ENCODE results near the gene LCN12.

The LCN12 gene

DNA sequence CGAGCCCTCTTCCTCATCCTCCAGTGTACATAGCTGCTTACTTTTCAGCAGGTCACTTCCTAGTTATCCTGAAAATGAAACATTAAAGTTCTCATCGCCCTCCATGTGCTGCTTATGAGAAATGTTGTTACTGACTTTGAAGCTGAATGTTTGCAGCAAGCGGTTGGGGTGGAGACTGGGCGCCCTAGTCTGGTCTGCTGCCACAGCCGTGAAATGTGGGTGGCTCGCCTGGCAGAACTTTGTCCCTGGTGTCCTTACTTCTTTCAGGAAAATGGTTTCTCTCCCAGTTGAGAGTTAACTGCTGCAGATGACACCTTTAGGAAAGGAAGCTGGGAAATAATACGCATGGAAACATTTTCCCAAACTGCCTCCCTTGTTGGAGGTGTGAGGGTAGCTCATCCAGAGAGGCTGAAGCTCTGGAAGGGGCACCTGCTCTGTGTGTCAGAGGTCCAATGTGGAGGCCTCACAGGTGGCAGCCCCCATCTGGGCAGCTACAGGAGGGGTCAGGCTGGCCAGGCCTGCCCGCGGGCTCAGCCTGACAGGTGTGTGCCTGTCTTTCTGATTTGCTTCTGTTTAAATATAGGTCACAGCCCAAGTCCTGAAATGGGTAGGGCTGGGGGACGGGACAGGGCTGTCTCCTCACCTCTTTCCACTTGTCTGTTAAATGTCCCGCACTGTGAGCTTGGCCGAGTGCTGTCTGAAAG is 41.7 kb upstream of the LCN12 start:
- no peak overlapping the region for H3K27ac ChIP-seq
- no peak for TF ChIP-seq CTCF (IDR thresholded peaks at IDR 0.05; ENCODE audit: low read depth, low read length)
- H3K4me3 ChIP-seq (ENCODE audit: low read depth, low read length), result no peak overlapping the region
- DNase-seq, result no peak
- H3K9me3 ChIP-seq (ENCODE audit: severe bottlenecking), result no peaks in the 10 kb centered on the region
- peaks cover 74% of the 10 kb centered on the region for H3K36me3 ChIP-seq
- H3K27me3 ChIP-seq (ENCODE audit: insufficient read depth, low read depth, severe bottlenecking), result no peaks in the 10 kb centered on the region

DNA sequence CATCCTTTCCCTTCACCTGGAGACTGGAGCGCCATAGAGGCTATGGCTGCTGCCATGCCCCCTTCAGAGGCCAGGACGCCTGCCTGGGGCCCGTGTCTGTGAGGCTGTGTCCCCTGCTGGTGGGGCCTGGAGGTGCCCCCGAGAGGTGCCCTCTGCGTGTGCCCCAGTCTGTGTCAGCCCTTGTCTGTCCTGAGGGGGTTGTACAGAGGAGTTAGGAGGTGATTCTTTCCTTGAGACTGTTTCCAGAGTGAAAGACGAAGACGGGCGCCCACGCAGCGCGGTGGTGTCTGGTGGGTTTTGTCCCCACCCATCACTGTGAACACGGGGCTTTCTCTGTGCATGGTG is 41.2 kb upstream of the LCN12 start:
- no peaks in the 10 kb centered on the region for H3K9me3 ChIP-seq (ENCODE audit: severe bottlenecking)
- DNase-seq, result no peak
- H3K27ac ChIP-seq, result no peak overlapping the region
- peak; percentile 14; the same call in 1 of the 2 replicates for TF ChIP-seq CTCF (IDR thresholded peaks at IDR 0.05; ENCODE audit: low read depth, low read length)
- no peaks in the 10 kb centered on the region for H3K27me3 ChIP-seq (ENCODE audit: insufficient read depth, low read depth, severe bottlenecking)
- peaks cover 74% of the 10 kb centered on the region for H3K36me3 ChIP-seq
- H3K4me3 ChIP-seq (ENCODE audit: low read depth, low read length), result no peak overlapping the region

DNA sequence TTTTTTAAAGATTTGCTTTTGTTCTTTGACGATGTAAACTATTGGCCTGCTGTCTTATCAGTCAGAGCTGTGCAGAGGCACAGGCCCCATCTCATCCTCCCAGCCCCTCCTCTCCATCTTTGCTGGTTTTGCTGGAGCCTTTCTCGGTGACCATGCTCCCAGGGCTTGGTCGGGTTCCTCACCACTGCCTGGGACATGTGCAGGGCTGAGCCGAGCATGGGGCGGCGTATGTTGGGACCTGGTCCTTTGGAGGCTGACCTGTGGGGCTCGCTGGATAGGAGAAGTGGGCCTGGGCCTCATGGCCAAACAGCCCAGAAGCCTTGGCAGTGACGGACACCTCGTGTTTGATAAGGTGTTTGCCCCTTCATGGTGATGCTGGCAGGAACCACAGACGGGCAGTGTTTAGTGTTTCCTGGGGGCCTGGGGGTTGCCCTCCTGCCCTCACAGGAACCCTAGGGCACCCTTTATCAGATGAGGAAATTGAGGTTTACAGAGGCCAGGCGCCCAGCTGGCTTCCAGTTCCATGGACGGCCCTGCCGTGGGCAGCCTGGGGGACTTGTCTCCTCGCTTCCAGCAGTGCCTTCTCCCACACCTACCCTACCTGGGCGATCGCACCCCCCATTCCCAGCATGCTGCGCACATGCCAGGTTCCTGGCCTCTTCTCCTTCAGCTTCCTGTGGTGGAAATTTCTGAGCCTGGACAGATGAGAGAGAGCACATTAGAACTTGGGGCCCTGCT is 38.2 kb upstream of the LCN12 start:
- H3K4me3 ChIP-seq (ENCODE audit: low read depth, low read length), result no peak overlapping the region
- no peak for TF ChIP-seq CTCF (IDR thresholded peaks at IDR 0.05; ENCODE audit: low read depth, low read length)

DNA sequence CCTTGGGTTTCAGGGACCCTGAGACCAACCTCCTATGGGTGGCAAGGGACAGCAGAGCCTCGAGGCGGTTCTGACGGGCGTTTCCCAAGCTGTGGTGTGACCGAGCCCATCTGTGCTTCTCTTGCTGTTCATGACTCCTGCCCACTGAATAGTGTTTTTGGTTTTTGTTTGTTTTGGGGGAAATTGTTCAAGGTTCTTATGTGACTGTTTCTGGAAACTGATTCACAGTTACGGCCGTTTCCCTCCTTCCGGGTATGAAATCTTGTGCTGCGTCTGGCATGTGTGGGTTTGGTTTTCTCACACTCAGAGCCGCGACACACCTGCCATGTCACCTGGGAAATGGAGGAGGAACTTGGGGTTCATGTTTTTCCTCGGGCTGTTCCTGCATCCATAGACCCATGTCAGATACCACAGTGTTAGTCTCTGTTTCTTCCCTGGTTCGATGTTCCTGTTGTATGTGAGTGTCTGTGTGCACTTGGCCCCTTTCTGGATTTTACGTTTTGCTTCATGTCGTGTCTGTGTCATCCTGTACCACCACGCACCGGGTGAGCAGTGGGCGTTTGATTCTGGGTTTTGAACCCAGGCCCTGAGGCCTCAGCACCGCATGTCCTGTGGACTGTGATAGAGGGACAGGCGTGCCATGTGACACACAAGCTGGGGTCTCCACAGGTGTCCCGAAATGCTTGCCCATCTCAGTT is 36.3 kb upstream of the LCN12 start:
- Histone ChIP-seq H3K4me3 (ENCODE audit: low read depth, low read length) (no peak overlapping the region), H3K27me3 (ENCODE audit: insufficient read depth, low read depth, severe bottlenecking) (no peaks in the 10 kb centered on the region), H3K36me3 (peaks cover 73% of the 10 kb centered on the region), H3K27ac (no peak overlapping the region), H3K9me3 (ENCODE audit: severe bottlenecking) (no peaks in the 10 kb centered on the region)
- TF ChIP-seq CTCF (IDR thresholded peaks at IDR 0.05; ENCODE audit: low read depth, low read length), result no peak
- no peak for DNase-seq

More for the DNA sequence above, 38.2 kb upstream of the LCN12 start:
- Histone ChIP-seq H3K36me3 (peaks cover 75% of the 10 kb centered on the region), H3K27me3 (ENCODE audit: insufficient read depth, low read depth, severe bottlenecking) (no peaks in the 10 kb centered on the region), H3K27ac (no peak overlapping the region), H3K9me3 (ENCODE audit: severe bottlenecking) (no peaks in the 10 kb centered on the region)
- DNase-seq, result no peak

DNA sequence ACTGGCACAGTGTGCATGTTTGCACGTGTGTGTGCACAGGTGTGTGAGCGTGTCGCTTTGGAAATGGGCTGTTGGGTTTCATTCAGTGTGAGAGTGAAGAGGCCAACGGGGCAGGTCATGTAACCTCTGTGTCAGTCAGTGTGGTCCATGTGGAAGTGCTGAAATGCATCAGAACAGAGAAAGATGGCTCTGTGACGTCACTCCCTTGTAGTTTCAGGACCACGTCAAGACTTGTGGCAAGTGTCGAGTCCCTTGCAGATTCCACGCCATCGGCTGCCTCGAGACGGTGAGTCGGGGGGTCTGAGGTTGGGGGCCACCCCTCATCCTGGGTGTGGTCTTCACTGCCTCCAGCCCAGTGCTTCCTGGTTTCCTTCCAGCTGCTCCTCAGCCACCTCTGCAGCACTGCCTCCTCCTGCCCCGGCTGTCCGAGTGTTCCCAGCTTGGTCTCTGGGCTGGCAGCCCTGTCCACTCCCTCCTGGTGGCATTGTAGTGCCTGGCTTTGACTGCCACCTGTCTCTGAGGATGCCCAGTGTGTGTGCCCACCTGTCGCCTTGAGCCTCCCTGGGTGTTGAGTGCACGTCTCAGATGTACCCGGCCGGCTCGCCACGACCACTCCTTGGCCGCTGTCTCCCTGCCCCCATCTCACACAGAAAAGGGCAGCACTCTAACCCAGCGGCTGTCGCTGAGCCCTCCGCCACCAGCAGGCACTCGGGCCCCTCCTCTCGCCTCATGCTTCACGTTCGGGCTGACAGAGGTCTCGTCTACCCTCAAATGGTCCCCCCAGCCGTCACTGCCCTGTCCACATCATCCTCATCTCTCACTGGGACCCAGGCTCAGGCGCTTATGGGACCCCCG is 35.5 kb upstream of the LCN12 start:
- no peak overlapping the region for H3K4me3 ChIP-seq (ENCODE audit: low read depth, low read length)
- TF ChIP-seq CTCF (IDR thresholded peaks at IDR 0.05; ENCODE audit: low read depth, low read length), result no peak
- no peaks in the 10 kb centered on the region for H3K27me3 ChIP-seq (ENCODE audit: insufficient read depth, low read depth, severe bottlenecking)
- no peaks in the 10 kb centered on the region for H3K9me3 ChIP-seq (ENCODE audit: severe bottlenecking)
- DNase-seq, result no peak
- H3K27ac ChIP-seq, result no peak overlapping the region
- H3K36me3 ChIP-seq, result peaks cover 76% of the 10 kb centered on the region

All from WERI-Rb-1 (cell line).